Gastroesophageal sphincter (tissue), 4 donors: ENCODE results near the gene BCOR. TPM values are rescaled to one million over a fixed set of nuclear protein-coding genes. Genes with fewer than 3 reads are reported as not detected.

Experiments
- ATAC-seq: fragments of 150-250 bp; one replicate; pipeline ENCODE4 v1.9.1; 2016; ENCODE audit warnings: mild to moderate bottlenecking, moderate library complexity
- H3K27ac ChIP-seq, 4 donors: fragments of 200-600 bp; sonication (generic) in 3 of 4; 1 replicate in 3 of 4; 2 replicates in 1 of 4; pipeline ENCODE4 v1.5.1; 2016 to 2019
- H3K27me3 ChIP-seq: fragments of 200-600 bp; sonication (generic); one replicate; pipeline ENCODE4 v1.5.1; 2019
- H3K36me3 ChIP-seq, 2 donors: fragments of 200-600 bp; sonication (generic); one replicate each; pipeline ENCODE4 v1.5.1; 2019; ENCODE audit warnings: control low read depth in 1 of 2
- H3K4me1 ChIP-seq, 3 donors: fragments of 200-600 bp; sonication (generic); 1 replicate in 2 of 3; 2 replicates in 1 of 3; pipeline ENCODE4 v1.5.1; 2016 to 2019; ENCODE audit warnings: control low read depth in 2 of 3
- H3K4me3 ChIP-seq, 2 donors: fragments of 200-600 bp; sonication (generic); one replicate each; pipeline ENCODE4 v1.5.1; 2019; ENCODE audit warnings: mild to moderate bottlenecking in 1 of 2, moderate library complexity in 1 of 2
- H3K9me3 ChIP-seq, 3 donors: fragments of 200-600 bp; sonication (generic); one replicate each; pipeline ENCODE4 v1.5.1; 2017 to 2019; ENCODE audit warnings: control low read depth in 2 of 3
- EP300 ChIP-seq: sonication (generic); formaldehyde crosslinking; IDR thresholded peaks from one replicate; pipeline ENCODE4 v1.6.1; 2017; ENCODE audit warnings: antibody characterized with exemption, mild to moderate bottlenecking
- POLR2A ChIP-seq, 2 donors: fragments of 450-650 bp; IDR thresholded peaks; one replicate each; pipeline ENCODE4 v1.6.1; 2017; ENCODE audit warnings: antibody characterized with exemption in 2 of 2, mild to moderate bottlenecking in 2 of 2, moderate library complexity in 1 of 2
- POLR2AphosphoS5 ChIP-seq: sonication (generic); formaldehyde crosslinking; IDR thresholded peaks from one replicate; pipeline ENCODE4 v1.6.1; 2017; ENCODE audit warnings: antibody characterized with exemption
- WGBS, 2 donors: methylation state at CpG; one replicate each; pipeline ENCODE4 v1.1.5; 2018; ENCODE audit warnings: low coverage in 1 of 2; 5-methylcytosine and 5-hydroxymethylcytosine counted together
- total RNA-seq, 4 donors: library from RNA; depleted of rRNA; stranded (reverse); fragments of >200 nt; gene quantifications; one replicate each; pipeline ENCODE4 v1.1.0, GENCODE V29; 2016
- TF ChIP-seq, protein P1 (sequence below), 4 experiments: fragments of 200-600 bp in 2 of 4; fragments of 450-650 bp in 2 of 4; sonication (generic) in 1 of 4; IDR thresholded peaks; one replicate each; pipeline ENCODE4 v1.5.1; 2017 to 2019; ENCODE audit warnings: antibody characterized with exemption in 4 of 4, mild to moderate bottlenecking in 2 of 4, moderate library complexity in 2 of 4

The BCOR gene
- total RNA-seq, 4 donors from 2014 or later: 18.4 to 27.4 (median 21.4) TPM

DNA sequence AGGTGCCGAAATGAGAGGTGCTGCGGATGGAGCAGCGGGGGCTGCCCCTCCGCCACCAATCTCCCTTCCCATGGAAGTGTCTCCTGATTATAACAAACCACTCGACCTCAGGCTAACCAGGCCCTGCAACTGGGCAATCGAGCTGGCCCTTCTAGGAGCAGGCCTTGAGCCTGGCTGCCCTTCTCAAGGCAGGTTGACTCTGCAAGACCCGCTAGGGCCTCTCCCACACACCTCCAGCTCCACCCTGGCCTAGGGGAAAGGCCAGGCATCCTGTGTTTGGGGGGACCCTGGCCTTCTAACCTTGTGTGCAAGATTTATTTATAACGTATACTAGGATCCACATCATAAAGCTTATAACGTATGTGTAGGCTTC is 3.7 kb upstream of the BCOR start:
- H3K4me1 ChIP-seq: peaks cover 0 to 29% (median 7%) of the 10 kb centered on the region in 3 donors
- no peak for ATAC-seq

DNA sequence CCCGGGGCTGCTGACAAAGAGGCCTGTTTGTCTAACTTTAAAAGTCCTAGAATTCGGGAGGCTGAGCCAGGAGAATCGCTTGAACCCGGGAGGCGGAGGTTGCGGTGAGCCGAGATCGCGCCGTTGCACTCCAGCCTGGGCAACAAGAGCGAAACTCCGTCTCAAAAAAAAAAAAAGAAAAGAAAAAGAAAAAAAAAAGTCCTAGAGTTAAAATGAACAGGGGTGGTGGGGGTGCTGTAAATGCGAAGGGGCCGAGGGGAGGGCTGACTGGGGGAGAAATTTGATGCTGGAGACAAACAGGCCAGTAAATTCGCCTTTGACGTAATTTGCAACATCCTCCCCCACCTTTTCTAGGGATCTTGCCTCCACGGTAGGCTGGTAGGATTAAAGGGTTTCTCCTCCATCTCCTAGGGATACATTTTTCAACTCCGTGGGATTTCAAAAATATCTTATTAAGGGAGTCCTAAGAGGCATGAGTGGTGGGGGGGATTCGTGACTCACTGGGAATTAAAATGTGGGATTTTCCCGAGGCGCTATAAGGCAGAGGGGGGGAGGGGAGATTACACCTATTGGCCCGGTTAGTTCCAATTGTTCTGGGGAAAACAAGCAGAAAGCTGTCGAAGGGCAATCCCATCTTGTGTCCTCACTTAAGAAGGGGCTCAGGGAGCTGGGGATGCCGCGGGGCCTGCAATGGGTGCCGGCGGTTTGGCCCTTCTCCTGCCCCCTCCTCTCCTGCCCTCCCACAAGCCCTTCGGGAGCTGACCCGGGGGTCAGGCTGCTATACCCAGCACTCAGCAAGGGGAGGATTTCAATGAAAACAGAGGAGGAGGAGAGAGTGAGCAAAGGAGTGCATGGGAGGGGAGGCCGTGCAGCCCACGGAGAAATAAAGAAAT is 3.0 kb upstream of the BCOR start:
- Histone ChIP-seq H3K9me3 (no peaks in the 10 kb centered on the region), H3K4me1 (peaks cover 0 to 29% (median 7%) of the 10 kb centered on the region in 3 donors), H3K4me3 (no peak overlapping the region), H3K36me3 (no peaks in the 10 kb centered on the region), H3K27ac (peak overlapping the region; percentile 24 to 90 (median 66)), H3K27me3 (no peaks in the 10 kb centered on the region)
- WGBS, 2 donors: 26 to 100% methylated on average over 1 to 9 of the region's 31 CpGs
- ATAC-seq: no peak
- TF ChIP-seq, protein P1, sequence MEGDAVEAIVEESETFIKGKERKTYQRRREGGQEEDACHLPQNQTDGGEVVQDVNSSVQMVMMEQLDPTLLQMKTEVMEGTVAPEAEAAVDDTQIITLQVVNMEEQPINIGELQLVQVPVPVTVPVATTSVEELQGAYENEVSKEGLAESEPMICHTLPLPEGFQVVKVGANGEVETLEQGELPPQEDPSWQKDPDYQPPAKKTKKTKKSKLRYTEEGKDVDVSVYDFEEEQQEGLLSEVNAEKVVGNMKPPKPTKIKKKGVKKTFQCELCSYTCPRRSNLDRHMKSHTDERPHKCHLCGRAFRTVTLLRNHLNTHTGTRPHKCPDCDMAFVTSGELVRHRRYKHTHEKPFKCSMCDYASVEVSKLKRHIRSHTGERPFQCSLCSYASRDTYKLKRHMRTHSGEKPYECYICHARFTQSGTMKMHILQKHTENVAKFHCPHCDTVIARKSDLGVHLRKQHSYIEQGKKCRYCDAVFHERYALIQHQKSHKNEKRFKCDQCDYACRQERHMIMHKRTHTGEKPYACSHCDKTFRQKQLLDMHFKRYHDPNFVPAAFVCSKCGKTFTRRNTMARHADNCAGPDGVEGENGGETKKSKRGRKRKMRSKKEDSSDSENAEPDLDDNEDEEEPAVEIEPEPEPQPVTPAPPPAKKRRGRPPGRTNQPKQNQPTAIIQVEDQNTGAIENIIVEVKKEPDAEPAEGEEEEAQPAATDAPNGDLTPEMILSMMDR (IDR thresholded peaks at IDR 0.05): no peak
- no peak for TF ChIP-seq POLR2AphosphoS5

More for the DNA sequence above, 3.7 kb upstream of the BCOR start:
- no peaks in the 10 kb centered on the region for H3K27me3 ChIP-seq
- 60% methylated on average over 1 of the region's 9 CpGs; no CpG with 5 or more reads in 1 of the 2 donors for WGBS, 2 donors
- no peak overlapping the region for H3K27ac ChIP-seq
- no peaks in the 10 kb centered on the region for H3K36me3 ChIP-seq
- H3K9me3 ChIP-seq: no peaks in the 10 kb centered on the region
- no peak for TF ChIP-seq POLR2A (IDR thresholded peaks at IDR 0.05)
- TF ChIP-seq, protein P1 (IDR thresholded peaks at IDR 0.05): no peak
- TF ChIP-seq POLR2AphosphoS5: no peak
- TF ChIP-seq EP300: no peak
- no peak overlapping the region for H3K4me3 ChIP-seq

DNA sequence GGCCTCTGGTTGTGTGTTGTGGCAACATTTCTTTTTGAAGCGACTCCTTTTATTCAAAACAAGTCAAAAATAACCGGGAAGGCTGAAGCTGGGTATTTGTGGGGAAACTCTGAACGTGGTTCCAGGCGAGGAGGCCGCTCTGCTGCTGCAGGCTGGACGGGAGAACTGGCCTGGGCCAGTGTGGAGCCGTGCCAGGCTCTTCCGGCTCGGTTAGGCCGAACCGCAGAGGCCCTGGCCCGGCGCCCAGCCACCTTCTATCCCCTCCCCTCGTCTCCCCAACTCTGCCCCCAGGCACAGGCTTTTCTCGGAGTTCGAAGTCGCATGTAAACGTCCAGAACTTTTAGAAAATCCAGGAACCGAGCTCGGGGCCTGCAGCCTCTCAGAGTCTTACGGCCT is 2.4 kb upstream of the BCOR start:
- no peak overlapping the region for H3K4me3 ChIP-seq
- no peak for TF ChIP-seq POLR2A (IDR thresholded peaks at IDR 0.05)
- TF ChIP-seq EP300: no peak
- TF ChIP-seq, protein P1 (IDR thresholded peaks at IDR 0.05): no peak
- TF ChIP-seq POLR2AphosphoS5: no peak
- 6 to 37% methylated on average over 2 to 6 of the region's 21 CpGs for WGBS, 2 donors

DNA sequence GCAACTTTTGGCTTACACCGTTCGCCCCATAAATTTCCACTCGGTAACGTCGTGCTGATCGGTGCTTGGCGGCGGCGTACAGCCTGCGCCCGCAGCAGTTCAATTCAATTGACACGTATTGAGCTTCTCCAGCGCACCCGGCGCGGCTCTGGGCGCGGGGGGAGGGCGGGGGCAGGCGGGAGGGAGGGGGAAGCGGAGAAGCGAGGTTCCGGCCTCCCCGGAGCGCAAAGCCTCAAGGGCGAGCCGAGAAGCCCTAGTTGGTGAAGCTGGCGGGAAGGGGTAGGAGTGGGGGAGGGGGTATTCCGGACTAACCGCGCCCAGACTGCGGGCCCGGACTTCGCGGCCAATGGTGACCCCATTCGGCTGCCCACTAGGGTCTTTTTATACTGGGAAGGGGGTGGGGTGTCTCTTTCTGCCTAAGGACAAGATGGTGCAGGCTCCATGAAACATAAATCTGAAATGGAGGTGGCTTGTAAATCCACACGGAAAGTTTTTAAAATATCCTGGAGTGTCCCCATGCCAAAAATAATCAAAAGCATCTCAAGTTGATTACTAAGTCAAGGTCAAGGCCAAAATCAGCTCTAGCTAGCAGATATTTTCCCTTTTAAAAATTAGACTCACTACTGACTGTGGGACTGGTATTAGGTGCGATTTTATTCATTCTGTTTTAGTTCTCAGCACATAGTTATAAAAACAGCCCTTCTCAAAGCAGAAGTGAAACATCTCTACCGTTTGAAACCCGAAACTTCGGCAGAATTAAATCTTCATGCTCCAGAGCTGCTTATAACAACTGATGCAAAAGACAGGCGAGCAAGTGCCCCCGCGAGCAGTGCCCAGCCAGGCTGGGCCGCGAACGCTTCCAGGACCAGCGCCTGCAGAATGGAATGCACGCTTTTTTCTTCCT is 1.5 kb upstream of the BCOR start:
- Histone ChIP-seq H3K4me1 (peaks cover 0 to 25% (median 7%) of the 10 kb centered on the region in 3 donors), H3K27ac (peak overlapping the region; percentile 84 to 92 (median 90)), H3K27me3 (no peaks in the 10 kb centered on the region), H3K4me3 (peak overlapping the region; percentile 77 to 92), H3K36me3 (no peaks in the 10 kb centered on the region), H3K9me3 (no peaks in the 10 kb centered on the region)
- TF ChIP-seq, protein P1 (IDR thresholded peaks at IDR 0.05): no peak
- 15 to 18% methylated on average over 12 to 15 of the region's 49 CpGs for WGBS, 2 donors
- ATAC-seq: no peak

More for the DNA sequence above, 2.4 kb upstream of the BCOR start:
- ATAC-seq: no peak
- no peaks in the 10 kb centered on the region for H3K36me3 ChIP-seq
- peaks cover 0 to 29% (median 7%) of the 10 kb centered on the region in 3 donors for H3K4me1 ChIP-seq
- H3K27me3 ChIP-seq: no peaks in the 10 kb centered on the region
- H3K9me3 ChIP-seq: no peaks in the 10 kb centered on the region
- peak overlapping the region; percentile 24 to 90 (median 66) for H3K27ac ChIP-seq
